Fibroblast of gingiva (primary cell): ENCODE measurements around the gene CTAGE8.
"Not testable (repeated sequence)": the region's sequence is repeated elsewhere in the genome, so short reads cannot be mapped to it uniquely, and the experiment has no call there.

Experiments
- DNase-seq: peaks from one replicate; pipeline ENCODE4 v3.0.0-alpha.2; 2011; ENCODE audit warnings: low read depth

CTAGE8 gene

GRCh38 chr7:144269188-144269587 is at the start of gene CTAGE8:
Gene CTAGE8, minus strand, starts transcription at chr7:144269288. Its CDS starts 38 bp downstream, at chr7:144269250.
- DNase-seq: not testable (repeated sequence)

GRCh38 chr7:144317537-144317936 is 48.4 kb upstream of the CTAGE8 start:
- DNase-seq: not testable (repeated sequence)

- not testable (repeated sequence) for DNase-seq
Measured at GRCh38 chr7:144311872-144312469, 42.9 kb upstream of the CTAGE8 start, which contains the start of gene OR2A1. Gene OR2A1, plus strand, starts transcription at chr7:144312419. Its CDS starts 5,706 bp downstream, at chr7:144318125.

- DNase-seq: not testable (repeated sequence)
Measured at GRCh38 chr7:144311218-144311617, 42.1 kb upstream of the CTAGE8 start.

GRCh38 chr7:144309702-144310101 is 40.6 kb upstream of the CTAGE8 start:
- DNase-seq: not testable (repeated sequence)

- not testable (repeated sequence) for DNase-seq
Measured at GRCh38 chr7:144305156-144305555, 36.1 kb upstream of the CTAGE8 start.

- DNase-seq: not testable (repeated sequence)
Measured at GRCh38 chr7:144303607-144304006, 34.5 kb upstream of the CTAGE8 start.

- DNase-seq: peak; percentile 0
Measured at GRCh38 chr7:144302578-144303303, 33.7 kb upstream of the CTAGE8 start.

- not testable (repeated sequence) for DNase-seq
Measured at GRCh38 chr7:144293794-144294499, 24.9 kb upstream of the CTAGE8 start.

- not testable (repeated sequence) for DNase-seq
Measured at GRCh38 chr7:144292384-144293161, 23.5 kb upstream of the CTAGE8 start.

GRCh38 chr7:144291607-144292006 is 22.5 kb upstream of the CTAGE8 start:
- DNase-seq: not testable (repeated sequence)

- DNase-seq: not testable (repeated sequence)
Measured at GRCh38 chr7:144287171-144287784, 18.2 kb upstream of the CTAGE8 start.

- DNase-seq: not testable (repeated sequence)
Measured at GRCh38 chr7:144283716-144284115, 14.6 kb upstream of the CTAGE8 start.

GRCh38 chr7:144282490-144282889 is 13.4 kb upstream of the CTAGE8 start:
- not testable (repeated sequence) for DNase-seq

GRCh38 chr7:144281981-144282380 is 12.9 kb upstream of the CTAGE8 start:
- not testable (repeated sequence) for DNase-seq

GRCh38 chr7:144280010-144280409 is 10.9 kb upstream of the CTAGE8 start:
- DNase-seq: not testable (repeated sequence)

- not testable (repeated sequence) for DNase-seq
Measured at GRCh38 chr7:144275281-144275680, 6.2 kb upstream of the CTAGE8 start.

GRCh38 chr7:144264692-144265091 is 4.4 kb downstream of the CTAGE8 start, which contains the start of gene OR2A7:
Gene OR2A7, minus strand, starts transcription at chr7:144264792. Its CDS starts 5,164 bp downstream, at chr7:144259628.
- DNase-seq: not testable (repeated sequence)

GRCh38 chr7:144262128-144262527 is 7.0 kb downstream of the CTAGE8 start:
- not testable (repeated sequence) for DNase-seq

GRCh38 chr7:144259067-144259466 is 10.0 kb downstream of the CTAGE8 start:
- DNase-seq: not testable (repeated sequence)

GRCh38 chr7:144256112-144256511 is 13.0 kb downstream of the CTAGE8 start:
- DNase-seq: peak; percentile 24
